ENCODE data around the gene RNU1-1. TPM values are rescaled to one million over a fixed set of nuclear protein-coding genes. Genes with fewer than 3 reads are reported as not detected.
"Not testable (repeated sequence)": the region's sequence is repeated elsewhere in the genome, so short reads cannot be mapped to it uniquely, and the experiment has no call there.

The RNU1-1 gene
- total RNA-seq, 2 donors from 2014 or later, result 12,584 to 18,986 TPM

DNA sequence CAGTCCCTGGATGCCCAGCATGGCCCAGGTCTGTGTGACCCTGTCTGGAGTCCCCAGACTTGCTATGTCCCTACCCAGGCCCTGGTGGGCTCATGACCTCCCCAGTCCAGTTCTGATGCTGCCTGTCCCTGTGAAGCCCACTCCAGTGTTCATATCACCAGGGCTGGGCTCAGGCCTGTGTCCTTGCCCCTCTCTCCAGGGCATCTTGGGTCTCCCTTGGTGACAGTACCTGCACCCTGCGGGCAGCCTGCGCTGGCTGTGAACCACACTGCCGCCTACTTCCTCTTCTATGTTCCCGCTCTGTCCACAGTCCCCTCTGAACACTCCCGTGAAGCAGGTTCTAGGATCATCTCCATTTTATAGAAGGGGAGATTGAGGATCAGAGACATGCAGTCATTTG, 13.1 kb downstream of the RNU1-1 start:
- DNase-seq (ENCODE audit: low spot score); intact Hi-C loops (cut with DNase I): not testable (repeated sequence)

DNA sequence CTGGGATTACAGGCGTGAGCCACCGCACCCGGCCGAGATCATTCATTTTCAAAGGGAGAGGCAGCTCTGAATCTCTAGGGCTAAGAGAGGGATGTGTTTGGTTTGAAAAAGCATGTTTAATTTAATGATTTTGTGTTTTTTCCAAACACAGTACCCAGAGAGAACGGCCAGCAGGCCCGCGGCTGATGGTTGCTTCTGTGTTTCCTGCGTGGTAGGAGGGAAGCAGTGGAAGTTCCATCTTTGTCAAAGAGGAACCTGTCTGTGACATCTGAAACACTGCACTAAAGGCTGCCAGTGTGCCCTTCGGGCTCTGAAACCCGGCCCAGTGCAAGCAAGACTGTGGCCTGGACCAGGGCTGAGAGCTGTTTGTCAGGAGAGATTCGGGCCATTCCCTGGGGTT, 13.6 kb downstream of the RNU1-1 start:
- intact Hi-C loops (cut with DNase I); DNase-seq (ENCODE audit: low spot score): not testable (repeated sequence)

DNA sequence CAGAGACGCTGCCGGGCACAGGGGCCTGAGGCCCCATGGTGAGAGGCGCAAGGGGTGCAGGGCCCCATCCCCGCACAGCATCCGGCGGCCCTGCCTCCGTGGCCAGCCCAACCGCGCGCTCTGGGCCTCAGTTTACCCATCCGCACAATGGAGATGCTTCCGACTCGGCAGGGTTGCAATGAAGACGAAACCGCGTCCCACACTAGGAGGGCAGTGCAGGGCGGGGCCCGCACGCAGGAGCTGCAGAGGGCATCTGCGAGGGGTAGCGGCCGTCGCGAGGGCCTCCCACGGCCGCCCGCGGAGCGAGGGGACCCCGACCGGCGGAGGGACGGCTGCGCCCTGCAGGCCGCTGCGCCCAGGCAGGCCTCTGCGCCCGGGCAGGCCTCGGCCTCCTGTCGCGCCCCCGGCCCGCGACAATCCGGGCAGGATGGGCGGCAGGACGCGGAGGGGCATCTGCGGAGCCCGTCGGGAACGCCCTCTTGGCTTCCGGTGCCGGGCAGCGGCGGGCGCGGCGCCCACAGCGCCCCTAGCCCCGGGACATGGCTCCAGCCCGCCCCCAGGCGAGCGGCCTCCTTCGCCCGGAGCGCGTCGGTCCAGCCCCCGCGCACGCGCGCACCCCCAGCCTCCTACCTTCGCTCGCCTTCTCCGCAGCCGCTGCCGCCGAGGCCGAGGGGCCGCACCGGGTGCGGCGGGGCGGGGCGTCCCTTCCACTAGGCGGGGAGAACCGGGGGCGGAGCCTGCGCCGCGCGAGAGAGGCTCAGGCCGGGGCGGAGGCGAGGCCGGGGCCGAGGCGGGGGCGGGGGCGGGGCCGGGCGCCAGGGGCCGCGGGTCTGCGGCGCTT, 15.3 kb downstream of the RNU1-1 start:
- intact Hi-C loops (cut with DNase I), result no loop called here
- peak; percentile 95 for DNase-seq (ENCODE audit: low spot score)

DNA sequence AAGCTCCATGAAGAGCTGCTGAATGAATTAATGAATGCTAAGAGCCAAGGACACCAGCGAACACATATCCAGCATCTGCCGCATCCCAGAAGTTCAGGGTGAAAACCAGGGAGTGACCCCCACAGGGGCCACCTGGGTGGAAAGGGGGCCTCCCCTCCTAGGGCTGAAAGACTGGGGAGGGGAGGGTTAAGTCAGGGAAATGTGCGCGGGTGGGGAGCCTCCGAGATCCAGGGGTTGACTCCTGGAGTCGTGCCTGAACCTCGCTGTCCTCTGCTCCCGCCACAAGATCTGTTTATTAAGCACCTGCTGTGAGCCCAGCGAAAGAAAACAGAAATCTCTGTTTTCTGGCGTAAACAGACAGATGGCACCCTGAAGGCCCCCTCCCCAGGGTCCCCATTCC, 16.0 kb downstream of the RNU1-1 start:
- intact Hi-C loops (cut with DNase I); DNase-seq (ENCODE audit: low spot score): not testable (repeated sequence)

DNA sequence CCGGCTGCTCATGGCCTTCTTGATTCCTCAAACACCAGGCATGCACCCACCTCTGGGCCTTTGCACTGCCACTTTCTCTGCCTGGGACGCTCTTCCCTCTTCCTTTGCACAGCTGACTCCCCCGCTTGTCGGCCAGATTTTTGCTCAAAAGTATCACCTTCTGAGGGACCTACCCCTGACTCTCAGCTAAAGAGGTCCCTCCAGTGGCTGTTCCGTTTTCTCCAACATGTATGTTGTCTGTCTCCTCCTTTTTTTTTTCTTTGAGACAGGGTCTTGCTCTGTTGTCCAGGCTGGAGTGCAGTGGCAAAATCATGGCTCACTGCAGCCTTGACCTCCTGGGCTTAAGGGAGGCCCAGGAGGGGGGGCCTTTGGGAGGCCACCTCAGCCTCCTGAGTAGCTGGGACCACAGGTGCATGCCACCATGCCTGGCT, 16.6 kb downstream of the RNU1-1 start:
- DNase-seq (ENCODE audit: low spot score), result peak; percentile 44
- intact Hi-C loops (cut with DNase I), result not testable (repeated sequence)

DNA sequence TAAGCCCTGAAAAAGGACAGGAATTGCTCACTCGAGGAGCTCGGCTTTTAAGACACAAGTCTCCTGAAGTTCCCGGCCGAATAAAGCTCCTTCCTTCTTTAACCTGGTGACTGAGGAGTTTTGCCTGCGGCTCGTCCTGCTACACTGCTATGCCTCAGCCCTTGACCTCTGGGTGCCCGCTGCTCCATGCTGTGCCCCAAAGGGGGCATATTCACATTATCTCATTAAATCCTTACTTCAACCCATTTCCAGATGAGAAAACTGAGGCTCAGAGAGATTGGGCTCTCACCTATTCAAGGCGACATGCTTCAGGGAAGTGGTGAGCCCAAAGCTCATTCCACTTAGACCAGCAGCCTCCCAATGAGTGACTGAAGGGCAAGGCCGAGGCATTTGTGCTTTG, 20.4 kb downstream of the RNU1-1 start:
- DNase-seq (ENCODE audit: low spot score); intact Hi-C loops (cut with DNase I): not testable (repeated sequence)

DNA sequence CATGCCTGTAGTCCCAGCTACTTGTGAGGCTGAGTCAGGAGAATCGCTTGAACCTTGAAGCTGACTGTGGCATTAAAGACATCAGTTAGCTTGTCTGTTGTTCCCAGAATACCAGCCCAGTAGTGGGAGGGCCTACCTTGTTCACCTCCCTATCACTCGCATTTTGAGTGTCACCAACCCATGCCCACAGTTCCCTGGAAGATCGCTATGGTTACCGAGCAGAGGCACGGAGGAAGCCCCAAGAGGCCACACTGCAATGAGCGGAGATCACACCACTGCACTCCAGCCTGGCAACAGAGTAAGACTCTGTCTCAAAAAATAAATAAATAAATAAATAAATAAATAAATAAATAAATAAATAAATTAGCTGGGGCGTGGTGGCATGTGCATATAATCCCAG, 21.1 kb downstream of the RNU1-1 start:
- intact Hi-C loops (cut with DNase I), result not testable (repeated sequence)
- DNase-seq (ENCODE audit: low spot score), result peak; percentile 23

DNA sequence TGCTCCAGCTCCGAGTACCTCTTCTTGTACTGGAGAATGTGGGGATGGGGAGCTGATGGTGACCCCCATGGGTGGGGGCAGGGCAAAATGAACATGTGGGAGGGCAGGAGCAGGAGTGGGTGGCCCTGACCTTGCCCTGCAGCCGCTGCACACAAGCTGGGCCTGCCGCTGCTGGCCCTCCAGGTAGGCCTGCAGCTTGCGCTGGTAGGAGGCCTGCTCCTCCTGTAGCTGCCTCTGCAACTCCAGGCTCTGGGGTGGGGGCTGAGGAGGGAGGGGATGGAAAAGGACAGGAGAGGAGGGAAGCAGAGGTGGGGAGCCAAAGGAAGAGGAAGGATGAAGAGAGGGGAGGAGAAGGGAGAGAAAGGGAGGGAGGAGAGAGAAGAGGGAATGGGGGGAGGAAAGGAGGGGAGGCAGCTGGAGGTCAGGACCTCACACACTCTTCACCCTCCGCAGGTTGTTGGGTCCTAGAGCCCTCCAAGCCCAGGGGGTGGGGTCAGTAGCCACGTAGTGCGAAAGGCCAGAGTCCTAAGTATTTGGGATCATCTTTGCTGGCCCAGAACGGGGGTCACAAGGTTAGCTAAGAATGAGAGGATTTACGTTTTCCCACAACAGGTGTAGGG, 22.9 kb downstream of the RNU1-1 start:
- DNase-seq (ENCODE audit: low spot score), result peak; percentile 19
- intact Hi-C loops (cut with DNase I), result no loop called here

DNA sequence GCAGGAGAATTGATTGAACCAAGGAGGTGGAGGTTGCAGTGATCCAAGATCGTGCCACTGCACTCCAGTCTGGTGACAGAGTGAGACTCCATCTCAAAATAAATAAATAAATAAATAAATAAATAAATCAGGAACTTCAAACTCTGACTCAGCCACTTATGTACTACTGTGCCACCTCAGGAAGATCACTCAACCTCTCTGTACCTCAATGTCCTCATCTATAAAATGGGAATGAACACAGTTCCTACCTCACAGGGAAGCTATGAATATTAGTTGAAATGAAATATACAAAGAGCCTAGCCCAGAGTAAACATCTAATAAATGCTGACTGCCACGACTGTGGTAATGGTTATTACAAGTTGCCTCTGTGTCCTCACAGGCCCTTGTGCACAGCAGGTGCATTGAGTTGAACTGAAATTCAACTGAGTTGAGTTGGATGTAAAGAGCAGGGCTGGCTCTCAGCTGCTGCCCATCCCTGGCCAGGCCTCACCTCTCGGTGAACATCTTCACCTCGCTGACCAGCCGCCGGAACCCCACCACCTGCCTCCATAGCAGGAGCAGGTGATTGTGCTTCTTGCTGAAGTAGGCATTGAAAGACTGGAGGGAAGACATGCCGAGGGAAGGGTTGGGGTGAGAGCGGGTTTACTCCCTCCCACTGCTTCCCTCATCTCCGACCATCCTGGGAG, 24.7 kb downstream of the RNU1-1 start:
- intact Hi-C loops (cut with DNase I); DNase-seq (ENCODE audit: low spot score): not testable (repeated sequence)

DNA sequence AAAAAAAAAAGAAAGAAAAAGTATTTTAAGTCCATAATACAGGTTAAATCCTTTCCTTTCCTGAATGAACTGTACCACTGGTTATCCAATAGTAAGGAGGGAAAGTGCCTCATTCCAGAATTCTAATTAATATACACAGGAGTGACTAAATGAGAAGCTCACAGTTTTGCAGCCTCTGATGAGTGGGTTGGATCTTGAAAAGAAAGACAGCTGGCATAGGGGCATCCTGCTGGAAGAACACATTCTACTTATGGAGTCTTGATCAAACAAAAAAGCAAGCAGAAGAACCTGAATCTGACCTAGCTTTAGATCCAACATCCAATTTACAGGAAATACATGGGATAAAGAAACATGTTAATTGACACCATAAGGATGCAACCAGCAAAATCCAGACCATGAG, 27.1 kb downstream of the RNU1-1 start:
- intact Hi-C loops (cut with DNase I), result not testable (repeated sequence)

DNA sequence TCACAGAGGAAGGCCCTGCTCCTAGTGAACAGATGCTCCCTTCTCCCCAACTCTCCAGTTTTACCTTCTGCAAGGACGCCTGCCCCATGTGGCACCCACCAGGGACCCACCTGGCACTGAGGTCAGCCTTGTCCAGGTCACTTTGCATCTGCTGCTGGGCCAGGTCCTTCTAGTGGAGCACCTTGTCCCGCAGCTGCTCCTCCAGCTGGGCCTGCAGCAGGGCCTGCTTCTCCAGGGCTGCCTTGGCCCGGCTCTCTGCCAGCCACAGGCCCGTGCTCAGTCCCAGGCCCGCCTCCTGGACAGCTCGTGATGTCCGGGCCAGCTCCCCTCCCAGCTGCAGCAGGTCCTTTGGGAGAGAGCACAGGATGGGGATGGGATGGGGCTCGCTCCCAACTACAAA, 27.8 kb downstream of the RNU1-1 start:
- intact Hi-C loops (cut with DNase I); DNase-seq (ENCODE audit: low spot score): not testable (repeated sequence)

More for the DNA sequence above, 27.1 kb downstream of the RNU1-1 start:
- DNase-seq (ENCODE audit: low spot score), result not testable (repeated sequence)

DNA sequence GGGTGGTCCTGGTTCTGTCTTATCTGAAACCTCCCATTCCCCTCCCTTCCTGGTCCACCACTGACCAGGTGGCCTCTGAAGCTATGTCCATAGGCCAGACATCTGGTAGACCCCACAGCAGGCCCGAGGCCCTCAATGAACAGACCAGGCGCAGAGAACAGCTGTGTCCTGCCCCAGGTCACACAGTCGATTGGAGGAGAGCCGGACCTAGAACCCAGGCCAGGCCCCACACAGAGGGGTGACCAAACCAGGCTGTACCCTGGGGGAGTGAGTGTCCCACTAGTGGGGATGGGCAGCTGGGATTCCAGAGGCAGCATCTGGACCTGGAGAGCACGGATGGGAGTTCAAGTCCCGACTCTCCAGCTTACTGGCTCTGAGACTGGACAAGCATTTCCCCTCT, 29.2 kb downstream of the RNU1-1 start:
- no peak for DNase-seq (ENCODE audit: low spot score)
- intact Hi-C loops (cut with DNase I), result loop anchor here in 1 of 2 donors (5.0 kb wide), 1 partner anchor 378 kb away; no protein-coding TSS in a partner anchor

DNA sequence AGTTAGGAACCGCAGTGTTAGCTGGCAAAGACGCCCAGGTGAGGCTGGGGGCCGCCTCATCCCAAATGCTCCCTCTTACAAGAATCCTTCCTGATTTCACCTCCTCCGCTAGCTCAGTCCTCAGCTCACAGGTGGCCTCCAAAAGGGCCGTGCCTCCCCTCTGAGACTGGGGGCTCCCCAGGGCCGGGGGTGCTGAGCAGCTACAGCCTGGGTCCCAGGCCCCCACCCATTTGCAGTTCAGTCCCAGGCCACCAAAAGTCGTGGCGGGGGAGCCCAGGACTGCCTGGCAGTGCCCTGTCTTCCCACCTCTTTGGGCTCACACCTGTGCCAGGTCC, 29.6 kb downstream of the RNU1-1 start:
- intact Hi-C loops (cut with DNase I), result loop anchor here in 1 of 2 donors (5.0 kb wide), 1 partner anchor 377 kb away; no protein-coding TSS in a partner anchor
- DNase-seq (ENCODE audit: low spot score), result no peak

DNA sequence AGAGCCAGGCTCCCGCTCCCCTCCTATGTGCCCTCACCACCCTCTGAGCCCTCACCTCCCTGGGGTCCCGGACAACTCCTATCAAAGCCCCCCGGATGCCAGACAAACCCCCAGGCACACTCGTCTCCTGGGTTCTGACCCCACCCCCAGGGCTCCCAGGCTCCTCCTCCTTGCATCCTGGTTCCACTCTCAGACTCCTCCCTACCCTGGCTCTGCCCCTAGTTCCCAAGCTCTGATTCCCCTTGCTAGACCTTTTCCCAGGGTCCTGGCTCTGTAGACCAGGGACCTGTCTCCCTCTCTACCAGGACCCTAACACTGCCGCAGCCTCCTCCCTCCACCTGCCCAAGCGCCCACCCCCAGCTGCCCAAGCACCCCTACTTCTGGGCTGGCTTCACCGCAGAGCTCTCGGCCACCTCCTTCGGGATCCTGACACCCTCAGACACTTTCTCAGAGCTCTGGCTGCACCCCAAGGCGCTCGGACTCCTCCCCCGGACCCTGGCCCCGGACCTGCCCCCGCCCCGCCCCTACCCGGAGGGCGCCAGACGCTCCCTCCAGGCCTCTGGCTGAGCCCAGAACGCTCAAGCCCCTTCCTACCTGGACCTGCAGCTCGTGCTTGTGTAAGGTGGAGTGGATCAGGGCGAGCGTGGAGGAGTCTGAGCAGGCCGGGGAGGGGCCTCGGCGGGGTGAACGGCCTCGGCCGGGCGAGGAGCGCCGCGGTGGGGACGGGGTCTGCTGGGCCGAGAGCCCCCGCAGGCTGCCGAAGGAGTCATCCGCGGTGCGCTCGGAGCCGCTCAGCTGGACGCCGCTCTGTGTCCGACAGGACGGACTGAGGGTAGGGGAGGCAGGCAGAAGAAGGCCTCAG, 30.2 kb downstream of the RNU1-1 start:
- intact Hi-C loops (cut with DNase I), result loop anchor here in 1 of 2 donors (5.0 kb wide), 1 partner anchor 377 kb away; no protein-coding TSS in a partner anchor
- not testable (repeated sequence) for DNase-seq (ENCODE audit: low spot score)

DNA sequence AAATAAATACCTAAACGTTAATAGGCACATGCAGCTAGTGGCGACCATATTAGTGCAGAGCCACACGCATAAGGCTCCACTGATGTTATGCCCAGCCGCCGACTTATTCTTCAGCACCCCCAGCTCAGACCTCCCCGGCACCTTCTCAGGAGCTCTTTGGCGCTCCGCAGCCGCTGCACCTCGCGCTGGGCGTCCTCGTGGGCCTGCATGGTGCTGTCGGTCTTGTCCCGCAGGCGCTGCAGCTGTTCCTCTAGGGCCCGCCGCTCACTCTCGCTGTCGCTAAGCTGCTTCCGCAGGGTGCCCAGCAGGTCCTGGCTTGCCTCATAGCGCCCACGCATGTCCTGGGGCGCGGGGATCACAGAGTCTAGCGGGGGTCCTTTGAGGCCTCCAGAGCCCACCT, 30.9 kb downstream of the RNU1-1 start:
- intact Hi-C loops (cut with DNase I), result loop anchor here in 1 of 2 donors (5.0 kb wide), 1 partner anchor 376 kb away; no protein-coding TSS in a partner anchor

DNA sequence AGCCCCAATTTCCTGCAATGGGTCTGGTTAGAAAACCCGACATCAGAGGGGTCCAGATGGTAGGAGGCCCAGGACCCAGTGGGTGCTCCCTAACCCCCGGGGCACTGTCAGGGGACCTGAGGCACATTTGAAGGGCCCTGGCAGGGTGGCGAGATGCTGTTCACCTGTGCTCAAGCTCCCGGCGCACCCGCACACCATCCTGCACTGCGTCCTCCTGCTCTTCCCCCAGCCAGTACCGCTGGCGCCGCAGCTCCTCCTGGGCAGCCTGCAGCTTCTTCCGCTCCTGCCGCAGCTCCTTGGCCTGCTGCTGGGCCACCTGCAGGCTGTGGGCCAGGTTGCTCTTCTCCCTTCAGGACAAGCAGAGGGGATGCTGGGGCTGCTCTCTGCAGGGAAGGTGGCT, 36.0 kb downstream of the RNU1-1 start:
- intact Hi-C loops (cut with DNase I), result no loop called here
- DNase-seq (ENCODE audit: low spot score), result peak; percentile 78

More for the DNA sequence above, 30.9 kb downstream of the RNU1-1 start:
- peak; percentile 35 for DNase-seq (ENCODE audit: low spot score)

DNA sequence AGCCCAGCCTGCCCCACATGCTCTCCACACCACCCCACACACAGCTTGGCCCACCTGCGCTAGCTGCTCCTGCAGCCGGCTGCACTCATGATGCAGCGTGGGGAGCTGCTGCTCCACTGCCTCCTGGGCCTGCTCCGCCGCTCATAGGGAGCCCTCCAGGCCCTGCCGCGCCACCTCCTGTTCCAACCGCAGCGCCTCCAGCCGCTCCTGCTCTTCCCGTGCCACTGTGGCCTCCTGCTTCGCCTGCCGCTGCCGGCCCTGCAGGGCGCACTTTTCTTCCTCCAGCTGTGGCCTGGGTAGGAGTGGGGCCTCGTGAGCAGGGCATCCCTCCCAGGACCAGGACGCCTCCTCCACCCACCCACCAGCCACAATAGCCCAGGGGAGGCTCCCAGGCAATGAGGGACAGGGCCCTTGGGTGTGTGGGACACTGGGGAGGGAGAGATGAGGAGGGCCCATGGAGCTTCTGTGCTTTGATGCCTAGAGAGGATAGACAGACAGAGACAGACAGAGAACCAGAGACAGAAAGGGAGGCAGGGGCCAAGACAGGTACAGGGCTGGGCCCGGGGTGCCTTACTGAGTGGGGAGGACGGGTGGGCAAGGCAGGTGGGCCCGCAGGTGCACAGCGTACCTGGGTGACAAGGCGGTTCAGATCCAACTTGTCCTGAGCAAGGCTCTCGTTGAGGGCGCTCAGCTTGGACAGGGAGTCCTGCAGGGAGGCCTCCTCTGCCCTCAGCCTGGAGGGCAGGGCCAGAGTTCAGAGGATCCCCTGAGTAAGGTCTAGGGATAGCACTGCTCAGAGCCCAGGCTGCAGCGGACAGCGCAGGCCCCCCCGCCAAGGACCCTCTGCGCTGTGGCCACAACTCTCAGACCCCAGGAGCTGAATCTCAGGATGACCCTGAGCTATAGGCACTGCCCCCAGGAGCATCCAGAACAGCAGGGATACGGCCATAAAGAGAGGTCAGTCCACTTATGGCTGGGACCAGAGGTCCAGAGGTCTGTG, 38.0 kb downstream of the RNU1-1 start:
- peak; percentile 65 for DNase-seq (ENCODE audit: low spot score)

DNA sequence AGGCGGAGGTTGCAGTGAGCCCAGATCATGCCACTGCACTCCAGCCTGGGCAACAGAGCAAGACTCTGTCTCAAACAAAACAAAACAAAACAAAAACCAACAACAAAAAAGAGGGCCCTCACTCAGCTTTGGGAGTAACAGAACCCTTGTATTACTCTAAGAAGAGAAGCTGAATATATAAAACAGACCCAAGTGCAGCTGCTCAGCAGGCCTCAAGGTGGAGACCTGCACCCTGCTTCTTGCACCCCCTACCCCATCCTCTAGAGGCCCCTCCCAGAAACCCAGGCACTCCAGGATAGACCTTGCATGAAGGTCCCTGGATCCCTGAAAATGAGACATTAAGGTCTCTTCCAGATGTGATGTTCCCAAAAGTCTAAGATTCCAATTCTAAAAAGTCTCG, 39.2 kb downstream of the RNU1-1 start:
- intact Hi-C loops (cut with DNase I), result not testable (repeated sequence)
- peak; percentile 51 for DNase-seq (ENCODE audit: low spot score)

More for the DNA sequence above, 38.0 kb downstream of the RNU1-1 start:
- intact Hi-C loops (cut with DNase I), result not testable (repeated sequence)
